ENCODE results near the gene C2CD3.

Gene C2CD3

GRCh38 chr11:74004046-74004695 lies 166.6 kb downstream of the C2CD3 start:
- Mint-ChIP-seq H3K27me3 (no peaks in the 10 kb centered on the region), H3K9me3 (ENCODE audit: low read depth) (no peaks in the 10 kb centered on the region), H3K36me3 (peaks cover 16% of the 10 kb centered on the region), H3K27ac (peak overlapping the region; percentile 78), H3K4me3 (no peak overlapping the region), H3K4me1 (ENCODE audit: low read depth) (peaks cover 73% of the 10 kb centered on the region)

- Mint-ChIP-seq H3K36me3 (peaks cover 16% of the 10 kb centered on the region), H3K9me3 (ENCODE audit: low read depth) (no peaks in the 10 kb centered on the region), H3K4me1 (ENCODE audit: low read depth) (peaks cover 69% of the 10 kb centered on the region), H3K4me3 (no peak overlapping the region), H3K27ac (no peak overlapping the region), H3K27me3 (no peaks in the 10 kb centered on the region)
These were observed 168.0 kb downstream of the C2CD3 start for GRCh38 chr11:74002832-74003231.

GRCh38 chr11:74001822-74002286 lies 168.9 kb downstream of the C2CD3 start:
- Mint-ChIP-seq H3K27me3 (no peaks in the 10 kb centered on the region), H3K4me1 (ENCODE audit: low read depth) (peaks cover 72% of the 10 kb centered on the region), H3K4me3 (no peak overlapping the region), H3K9me3 (ENCODE audit: low read depth) (no peaks in the 10 kb centered on the region), H3K27ac (no peak overlapping the region), H3K36me3 (peaks cover 16% of the 10 kb centered on the region)

GRCh38 chr11:74000307-74001133 lies 170.3 kb downstream of the C2CD3 start:
- Mint-ChIP-seq H3K27ac (no peak overlapping the region), H3K4me1 (ENCODE audit: low read depth) (peaks cover 73% of the 10 kb centered on the region), H3K4me3 (no peak overlapping the region), H3K9me3 (ENCODE audit: low read depth) (no peaks in the 10 kb centered on the region), H3K36me3 (peaks cover 16% of the 10 kb centered on the region), H3K27me3 (no peaks in the 10 kb centered on the region)

- Mint-ChIP-seq H3K4me3 (no peak overlapping the region), H3K9me3 (ENCODE audit: low read depth) (no peaks in the 10 kb centered on the region), H3K36me3 (peaks cover 16% of the 10 kb centered on the region), H3K4me1 (ENCODE audit: low read depth) (peaks cover 73% of the 10 kb centered on the region), H3K27me3 (no peaks in the 10 kb centered on the region), H3K27ac (peak overlapping the region; percentile 75)
These were observed 171.1 kb downstream of the C2CD3 start for GRCh38 chr11:73999581-74000306.

- no peaks in the 10 kb centered on the region for H3K27me3 Mint-ChIP-seq
- peaks cover 72% of the 10 kb centered on the region for H3K4me1 Mint-ChIP-seq (ENCODE audit: low read depth)
- no peaks in the 10 kb centered on the region for H3K9me3 Mint-ChIP-seq (ENCODE audit: low read depth)
- H3K36me3 Mint-ChIP-seq, result peaks cover 16% of the 10 kb centered on the region
- peak overlapping the region; percentile 75 for H3K27ac Mint-ChIP-seq
- H3K4me3 Mint-ChIP-seq, result no peak overlapping the region
These were observed 171.8 kb downstream of the C2CD3 start for GRCh38 chr11:73998846-73999575.

GRCh38 chr11:73997120-73997770 lies 173.6 kb downstream of the C2CD3 start:
- Mint-ChIP-seq H3K4me1 (ENCODE audit: low read depth) (peaks cover 66% of the 10 kb centered on the region), H3K4me3 (peak overlapping the region; percentile 48)

GRCh38 chr11:73996161-73996747 lies 174.5 kb downstream of the C2CD3 start:
- Mint-ChIP-seq H3K9me3 (ENCODE audit: low read depth) (no peaks in the 10 kb centered on the region), H3K36me3 (peaks cover 10% of the 10 kb centered on the region), H3K4me3 (peak overlapping the region; percentile 75), H3K27me3 (no peaks in the 10 kb centered on the region), H3K4me1 (ENCODE audit: low read depth) (peaks cover 73% of the 10 kb centered on the region), H3K27ac (peak overlapping the region; percentile 90)

More at GRCh38 chr11:73997120-73997770, 173.6 kb downstream of the C2CD3 start:
- H3K36me3 Mint-ChIP-seq, result peaks cover 11% of the 10 kb centered on the region
- H3K27ac Mint-ChIP-seq, result peak overlapping the region; percentile 76
- H3K9me3 Mint-ChIP-seq (ENCODE audit: low read depth), result no peaks in the 10 kb centered on the region
- H3K27me3 Mint-ChIP-seq, result no peaks in the 10 kb centered on the region

- Mint-ChIP-seq H3K36me3 (peaks cover 5% of the 10 kb centered on the region), H3K27me3 (no peaks in the 10 kb centered on the region), H3K4me3 (peak overlapping the region; percentile 75), H3K4me1 (ENCODE audit: low read depth) (peaks cover 73% of the 10 kb centered on the region), H3K27ac (peak overlapping the region; percentile 90), H3K9me3 (ENCODE audit: low read depth) (no peaks in the 10 kb centered on the region)
These were observed 175.1 kb downstream of the C2CD3 start for GRCh38 chr11:73995731-73996130.

- H3K27ac Mint-ChIP-seq, result peak overlapping the region; percentile 90
- peaks cover 74% of the 10 kb centered on the region for H3K4me1 Mint-ChIP-seq (ENCODE audit: low read depth)
- peak overlapping the region; percentile 75 for H3K4me3 Mint-ChIP-seq
- no peaks in the 10 kb centered on the region for H3K27me3 Mint-ChIP-seq
- no peaks in the 10 kb centered on the region for H3K9me3 Mint-ChIP-seq (ENCODE audit: low read depth)
- peaks cover 4% of the 10 kb centered on the region for H3K36me3 Mint-ChIP-seq
These were observed 175.6 kb downstream of the C2CD3 start for GRCh38 chr11:73995247-73995646.

GRCh38 chr11:73991471-73992006 lies 179.3 kb downstream of the C2CD3 start:
- H3K9me3 Mint-ChIP-seq (ENCODE audit: low read depth), result no peaks in the 10 kb centered on the region
- peak overlapping the region; percentile 58 for H3K27ac Mint-ChIP-seq
- H3K36me3 Mint-ChIP-seq, result no peaks in the 10 kb centered on the region
- peaks cover 45% of the 10 kb centered on the region for H3K4me1 Mint-ChIP-seq (ENCODE audit: low read depth)
- H3K4me3 Mint-ChIP-seq, result no peak overlapping the region
- no peaks in the 10 kb centered on the region for H3K27me3 Mint-ChIP-seq

GRCh38 chr11:73990730-73991129 lies 180.1 kb downstream of the C2CD3 start:
- Mint-ChIP-seq H3K27ac (peak overlapping the region; percentile 16), H3K4me3 (no peak overlapping the region), H3K4me1 (ENCODE audit: low read depth) (peaks cover 39% of the 10 kb centered on the region), H3K27me3 (no peaks in the 10 kb centered on the region), H3K9me3 (ENCODE audit: low read depth) (no peaks in the 10 kb centered on the region), H3K36me3 (no peaks in the 10 kb centered on the region)

- H3K4me1 Mint-ChIP-seq (ENCODE audit: low read depth), result peaks cover 32% of the 10 kb centered on the region
- no peaks in the 10 kb centered on the region for H3K27me3 Mint-ChIP-seq
- no peak overlapping the region for H3K4me3 Mint-ChIP-seq
- H3K27ac Mint-ChIP-seq, result no peak overlapping the region
- H3K36me3 Mint-ChIP-seq, result no peaks in the 10 kb centered on the region
- no peaks in the 10 kb centered on the region for H3K9me3 Mint-ChIP-seq (ENCODE audit: low read depth)
These were observed 181.6 kb downstream of the C2CD3 start for GRCh38 chr11:73989156-73989555.
